NT2/D1 (cell line): ENCODE measurements around the gene MTMR10.

Experiments
- SUZ12 ChIP-seq: IDR thresholded peaks from 2 replicates; pipeline ENCODE4 v1.6.1; 2011; ENCODE audit not compliant: insufficient read length, insufficient read depth; ENCODE audit errors: extremely low read depth
- YY1 ChIP-seq: IDR thresholded peaks from 2 replicates; pipeline ENCODE4 v1.6.1; 2011; ENCODE audit not compliant: insufficient read length, insufficient read depth
- ZNF274 ChIP-seq: IDR thresholded peaks from 2 replicates; pipeline ENCODE4 v1.6.1; 2011; ENCODE audit warnings: mild to moderate bottlenecking, low read depth, low read length

DNA sequence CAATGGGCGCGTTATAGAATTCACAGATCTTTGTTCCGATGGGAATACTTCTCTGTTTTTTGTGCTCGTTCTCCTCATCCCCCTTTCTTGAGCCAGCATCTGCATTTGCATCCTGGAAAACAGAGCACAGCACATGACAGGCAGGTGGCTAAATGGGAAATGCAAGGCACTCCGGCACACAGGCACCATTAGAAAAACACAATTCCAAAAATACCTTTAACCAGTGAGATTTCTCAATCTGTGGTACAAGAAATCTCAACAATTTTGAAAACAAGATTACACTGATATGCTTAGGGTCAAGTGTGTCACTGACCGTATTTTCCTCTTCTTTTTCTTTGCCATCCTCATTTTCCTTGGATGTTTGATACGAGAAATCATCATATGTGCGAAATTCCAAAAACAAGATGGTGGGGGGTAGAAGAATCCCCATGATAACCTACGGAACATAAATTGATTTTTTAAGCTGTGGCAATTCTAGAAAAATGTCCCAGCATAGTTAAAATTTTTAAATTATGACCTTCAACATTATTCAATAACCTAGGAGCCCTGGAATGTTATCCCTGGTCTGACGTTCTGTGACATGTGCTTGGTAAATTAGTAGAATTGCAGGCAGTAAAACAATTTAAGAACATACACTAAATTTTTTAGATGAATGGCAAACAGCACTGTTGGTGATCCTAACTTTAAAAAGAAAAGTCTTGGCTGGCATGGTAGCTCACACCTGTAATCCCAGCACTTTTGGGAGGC is 46.5 kb upstream of the MTMR10 start:
- no peak for TF ChIP-seq YY1
- TF ChIP-seq ZNF274 = no peak
- no peak for TF ChIP-seq SUZ12
